ENCODE results near the gene CLEC16A.

Gene CLEC16A

DNA sequence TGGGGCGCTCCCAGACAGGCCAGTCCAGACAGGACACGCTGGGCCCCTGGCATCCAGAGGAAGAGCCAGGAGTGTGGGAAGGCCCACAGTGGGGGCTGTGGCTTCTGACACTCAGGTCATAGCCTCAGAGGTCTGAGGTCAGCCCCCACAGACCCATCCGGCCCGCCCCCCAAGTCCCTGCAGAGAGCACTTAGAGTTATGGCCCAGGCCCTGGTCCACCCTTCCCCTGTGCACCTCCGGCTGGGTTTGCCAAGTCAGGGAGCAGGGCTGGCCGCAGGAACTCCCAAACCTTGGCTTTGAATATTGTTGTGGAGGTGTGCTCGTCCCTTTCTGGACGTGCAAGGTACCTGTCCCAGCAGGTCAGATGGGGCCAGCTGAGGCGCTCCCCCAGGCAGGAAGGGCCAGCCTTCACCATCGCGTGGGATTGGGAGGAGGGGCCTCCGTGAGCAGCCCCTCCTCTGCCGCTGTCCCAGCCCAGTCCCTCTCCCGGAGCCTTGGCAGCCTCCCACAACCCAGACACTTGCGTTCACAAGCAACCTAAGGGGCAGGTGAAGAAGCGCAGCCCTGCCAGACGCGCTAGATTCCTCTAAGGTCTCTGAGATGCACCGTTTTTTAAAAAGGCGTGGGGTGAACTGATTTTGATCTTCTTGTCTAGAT is 237.0 kb downstream of the CLEC16A start:
- DNase-seq (ENCODE audit: low spot score) = no peak

DNA sequence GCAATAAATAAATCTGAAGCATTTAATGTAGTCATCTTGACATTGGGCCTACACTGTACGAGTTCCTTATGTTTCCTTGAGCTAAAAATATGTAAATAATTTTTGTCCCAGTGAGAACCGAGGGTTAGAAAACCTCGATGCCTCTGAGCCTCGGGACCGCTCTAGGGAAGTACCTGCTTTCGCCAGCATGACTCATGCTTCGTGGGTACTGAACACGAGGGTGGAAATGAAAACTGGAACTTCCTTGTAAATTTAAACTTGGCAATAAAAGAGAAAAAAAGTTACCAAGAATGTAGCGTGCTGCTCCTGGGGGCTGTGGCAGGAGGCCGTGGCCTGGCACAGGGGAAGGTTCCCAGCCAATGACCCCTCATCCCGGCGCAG is 237.5 kb downstream of the CLEC16A start:
- DNase-seq (ENCODE audit: low spot score) = no peak

DNA sequence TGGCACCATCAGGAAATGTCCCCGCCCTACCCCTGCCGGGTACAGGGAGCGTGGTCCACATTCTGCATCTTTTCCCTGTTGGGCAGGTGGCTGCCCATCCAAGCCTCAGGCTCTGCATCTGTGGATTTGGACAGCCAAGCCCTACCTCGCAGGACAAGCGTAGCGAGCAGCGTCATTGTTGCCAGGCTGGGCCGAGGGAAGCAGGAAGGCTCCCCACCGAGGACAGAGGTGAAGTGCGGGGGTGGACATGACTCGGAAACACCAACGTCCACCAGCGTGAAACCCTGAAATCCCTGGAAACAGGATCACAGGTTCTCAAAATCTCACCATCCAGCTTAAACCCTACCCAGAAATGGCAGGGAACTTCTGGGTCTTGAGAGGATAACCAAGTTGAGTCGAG is 238.0 kb downstream of the CLEC16A start:
- DNase-seq (ENCODE audit: low spot score) = no peak

DNA sequence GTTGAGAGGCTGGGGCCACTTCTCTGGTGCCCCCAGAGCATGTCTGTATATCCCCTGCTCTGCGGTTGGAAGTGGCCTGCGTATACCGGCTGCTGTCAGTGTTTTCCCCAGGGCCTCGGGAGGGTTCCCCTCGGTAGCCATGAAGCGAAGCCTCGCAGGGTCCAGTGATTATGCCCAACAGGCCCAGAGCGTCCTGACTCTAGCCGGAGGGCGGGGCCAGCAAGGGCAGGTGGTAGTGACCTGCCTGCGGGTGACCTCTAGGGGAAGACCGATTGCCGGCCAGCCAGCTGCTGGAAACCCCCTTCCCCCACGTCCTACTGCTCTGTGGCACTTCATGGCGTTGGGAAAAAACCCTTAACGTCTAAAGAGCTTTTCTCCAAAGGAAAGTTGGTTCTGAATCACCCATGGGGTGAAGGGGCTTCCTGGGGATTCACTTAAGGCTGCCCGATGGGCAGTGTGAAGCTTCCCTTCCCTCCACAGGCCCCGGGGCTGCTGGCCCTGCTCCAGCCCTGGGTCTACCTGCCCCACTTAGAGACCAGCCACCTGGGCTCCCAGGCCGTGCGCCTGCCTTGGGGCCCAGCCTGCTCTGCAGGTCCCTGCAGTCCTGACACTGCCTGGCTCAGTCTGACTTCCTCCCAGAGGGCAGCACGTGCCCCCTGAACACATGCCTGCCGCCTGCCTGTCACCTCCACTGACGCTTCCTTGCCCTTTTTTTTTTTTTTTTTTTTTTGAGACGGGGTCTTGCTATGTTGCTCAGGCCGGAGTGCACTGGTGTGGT is 238.9 kb downstream of the CLEC16A start:
- no peak for DNase-seq (ENCODE audit: low spot score)

DNA sequence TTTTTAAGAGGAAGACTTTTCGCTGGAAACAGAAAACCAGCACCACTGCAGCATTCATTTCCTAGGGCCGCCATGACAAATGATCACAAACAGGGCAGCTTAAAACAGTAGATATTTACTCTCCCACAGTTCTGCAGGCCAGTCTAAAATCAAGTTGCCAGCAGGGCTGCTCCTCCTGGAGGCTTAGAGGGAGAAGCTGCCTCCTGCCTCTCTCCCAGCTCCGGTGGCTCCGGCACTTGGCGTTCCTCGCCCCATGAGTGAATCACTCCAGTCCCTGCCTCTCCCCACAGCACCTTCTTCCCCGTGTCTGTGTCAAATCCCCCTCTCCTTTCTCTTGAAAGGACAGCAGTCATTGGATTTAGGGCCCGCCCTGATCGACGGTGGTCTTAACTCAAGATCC is 239.6 kb downstream of the CLEC16A start:
- no peak for DNase-seq (ENCODE audit: low spot score)

DNA sequence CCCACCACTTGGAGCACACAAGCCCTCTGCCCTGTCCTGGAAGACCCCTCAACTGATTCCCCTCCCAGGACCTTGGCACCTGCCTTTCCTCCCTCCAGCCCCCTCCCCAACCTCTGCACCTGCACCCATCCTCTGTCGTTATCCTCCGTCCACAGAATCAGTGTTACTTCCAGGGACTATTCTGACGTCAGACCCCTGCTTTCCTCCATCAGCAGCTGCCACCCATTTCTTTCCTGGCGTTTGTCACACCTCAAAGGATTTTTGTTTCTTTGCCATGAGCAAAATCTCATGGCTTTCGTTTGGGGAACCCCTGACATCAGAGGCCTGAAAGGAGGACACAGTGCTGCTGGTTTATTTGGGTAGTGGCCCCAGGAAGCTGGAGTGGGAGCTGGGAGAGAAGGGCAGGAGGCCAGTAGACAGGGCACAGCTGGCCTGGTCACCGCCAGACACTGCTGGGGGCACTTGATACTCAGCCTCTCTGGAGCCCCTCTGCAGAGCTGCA is 243.2 kb downstream of the CLEC16A start:
- no peak for DNase-seq (ENCODE audit: low spot score)

DNA sequence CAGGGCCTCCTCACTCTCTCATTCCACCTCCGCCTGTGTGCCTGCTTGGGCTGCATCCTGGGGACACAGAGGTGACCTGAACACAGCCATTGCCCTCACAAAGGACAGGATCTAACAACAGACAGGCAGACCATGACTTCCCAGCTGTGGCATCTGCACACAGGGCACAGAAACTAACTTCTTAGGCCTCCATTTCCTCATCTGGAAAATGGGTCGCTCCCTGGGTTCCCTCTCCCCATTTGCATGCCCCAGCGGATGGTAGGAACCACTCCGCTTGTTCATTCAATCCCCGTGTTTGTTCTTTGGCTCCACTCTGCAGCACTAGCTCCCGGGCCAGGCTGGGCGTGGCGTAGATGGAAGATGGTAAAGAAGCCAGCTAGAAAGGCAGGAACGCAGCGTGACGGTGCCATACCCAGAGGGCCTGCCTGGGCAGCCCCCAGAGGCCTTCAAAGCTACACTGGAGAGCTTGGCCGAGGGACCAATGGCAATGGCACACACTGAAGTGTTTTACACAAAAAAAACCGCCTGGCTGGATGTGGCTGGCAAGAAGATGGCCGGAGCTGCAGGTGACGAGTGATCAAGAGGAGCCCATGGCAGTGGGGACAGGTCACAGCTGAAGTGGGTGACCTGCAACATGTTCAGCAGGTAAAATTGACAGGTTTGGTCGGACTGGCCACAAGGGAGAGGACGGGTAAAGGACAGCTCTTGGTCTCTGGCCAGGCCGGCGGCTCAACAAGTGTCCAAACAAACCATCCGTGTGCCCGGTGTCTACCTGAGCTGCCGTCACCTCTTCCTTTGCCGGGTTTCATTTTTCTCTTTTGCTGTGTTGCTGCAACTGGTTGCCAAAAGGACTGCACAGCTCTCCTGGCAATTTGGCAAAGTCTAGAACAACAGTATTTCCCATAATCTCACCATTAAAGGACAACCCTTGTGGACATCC is 244.7 kb downstream of the CLEC16A start:
- no peak for DNase-seq (ENCODE audit: low spot score)

DNA sequence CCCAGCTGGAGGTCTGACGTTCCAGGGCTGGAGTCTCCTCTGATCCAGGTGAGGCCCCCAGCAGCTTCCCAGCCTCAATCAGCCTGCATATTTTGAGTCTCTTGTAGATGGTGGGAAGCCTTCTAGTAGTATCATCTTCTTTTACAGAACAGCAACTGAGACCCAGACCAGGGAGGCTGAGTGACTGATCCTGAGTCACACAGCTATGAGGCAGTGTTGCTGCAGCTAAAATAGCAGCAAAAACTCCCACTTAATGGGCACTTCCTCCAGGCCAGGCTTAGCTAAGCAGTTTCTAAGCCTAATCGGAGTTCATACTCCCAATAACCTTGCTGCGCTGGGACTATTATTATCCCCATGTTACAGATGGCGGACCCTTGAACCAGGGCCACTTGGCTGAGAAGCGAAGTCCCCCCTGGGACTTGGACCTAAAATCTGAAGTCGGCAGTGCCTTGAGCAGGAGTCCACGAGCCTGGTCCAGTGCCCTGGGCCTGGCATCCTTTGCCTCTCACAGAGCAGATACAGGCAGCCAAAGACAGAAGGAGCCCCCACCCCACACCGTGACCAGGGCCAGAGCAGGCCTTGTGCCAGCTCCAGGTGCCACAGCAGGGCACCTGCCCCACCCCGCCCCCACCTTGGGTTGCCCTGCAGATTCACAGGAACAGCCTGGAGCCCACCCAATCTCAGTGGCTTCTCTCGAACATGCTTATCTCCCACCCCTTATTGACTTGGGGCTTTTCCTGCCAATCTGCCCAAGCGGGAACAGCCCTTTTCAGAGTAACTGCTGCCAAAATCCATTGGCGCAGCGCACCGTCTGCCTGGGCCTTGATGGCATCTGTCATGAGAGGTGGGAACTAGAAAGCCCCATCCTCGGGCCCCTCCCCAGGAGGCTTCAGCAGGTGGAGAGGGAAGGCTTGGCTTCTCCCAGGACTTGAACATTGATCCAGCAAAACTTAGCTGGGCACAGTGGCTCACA is 246.5 kb downstream of the CLEC16A start:
- DNase-seq (ENCODE audit: low spot score) = no peak

DNA sequence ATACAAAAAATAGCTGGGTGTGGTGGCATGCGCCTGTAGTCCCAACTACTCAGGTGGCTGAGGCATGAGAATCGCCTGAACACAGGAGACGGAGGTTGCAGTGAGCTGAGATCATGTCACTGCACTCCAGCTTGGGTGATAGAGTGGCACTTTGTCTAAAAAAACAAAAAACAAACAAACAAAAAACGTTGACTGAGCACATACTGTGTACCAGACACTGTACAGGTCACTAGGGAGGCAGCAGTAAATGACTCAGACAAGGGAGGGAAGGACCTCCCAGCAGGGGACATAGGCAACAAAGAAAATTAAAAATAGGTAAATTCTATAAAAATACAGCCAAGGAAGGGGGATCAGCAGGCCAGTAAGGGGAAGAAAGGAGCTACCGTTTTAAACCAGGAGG is 247.3 kb downstream of the CLEC16A start:
- no peak for DNase-seq (ENCODE audit: low spot score)

DNA sequence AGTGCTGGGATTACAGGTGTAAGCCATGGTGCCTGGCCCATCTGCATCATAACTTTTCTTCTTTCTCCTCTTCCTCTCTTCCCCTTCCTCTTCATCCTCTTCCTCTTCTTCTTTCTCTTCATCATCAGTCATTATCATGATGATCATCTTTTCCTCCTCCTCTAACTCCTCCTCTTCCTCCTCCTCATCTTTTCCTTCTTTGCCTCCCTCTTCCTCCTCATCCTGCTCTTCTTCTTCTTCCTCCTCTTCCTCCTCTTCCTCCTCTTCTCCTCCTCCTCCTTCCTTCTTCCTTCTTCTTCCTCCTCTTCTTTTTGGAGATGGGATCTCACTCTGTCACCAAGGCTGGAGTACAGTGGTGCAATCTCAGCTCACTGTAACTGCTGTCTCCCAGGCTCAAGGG is 249.1 kb downstream of the CLEC16A start:
- DNase-seq (ENCODE audit: low spot score) = no peak

DNA sequence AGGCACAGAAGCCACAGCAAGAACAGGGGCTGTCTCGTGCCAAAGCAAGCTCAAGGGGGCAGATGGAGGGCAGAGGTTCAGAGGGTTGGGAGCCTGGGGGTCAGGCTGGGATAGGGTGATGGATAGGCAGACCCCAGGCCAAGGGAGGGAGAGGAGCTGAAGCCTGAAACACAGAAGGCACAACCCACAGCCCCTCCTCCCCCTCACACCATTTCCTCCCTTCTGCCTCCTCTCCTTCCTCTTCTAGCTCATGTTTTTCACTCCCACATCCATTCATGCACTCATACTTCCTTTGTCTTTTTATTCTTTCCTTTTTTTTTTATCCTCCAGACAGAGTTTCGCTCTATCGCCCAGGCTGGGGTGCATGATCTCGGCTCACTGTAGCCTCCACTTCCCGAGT is 250.5 kb downstream of the CLEC16A start:
- no peak for DNase-seq (ENCODE audit: low spot score)

DNA sequence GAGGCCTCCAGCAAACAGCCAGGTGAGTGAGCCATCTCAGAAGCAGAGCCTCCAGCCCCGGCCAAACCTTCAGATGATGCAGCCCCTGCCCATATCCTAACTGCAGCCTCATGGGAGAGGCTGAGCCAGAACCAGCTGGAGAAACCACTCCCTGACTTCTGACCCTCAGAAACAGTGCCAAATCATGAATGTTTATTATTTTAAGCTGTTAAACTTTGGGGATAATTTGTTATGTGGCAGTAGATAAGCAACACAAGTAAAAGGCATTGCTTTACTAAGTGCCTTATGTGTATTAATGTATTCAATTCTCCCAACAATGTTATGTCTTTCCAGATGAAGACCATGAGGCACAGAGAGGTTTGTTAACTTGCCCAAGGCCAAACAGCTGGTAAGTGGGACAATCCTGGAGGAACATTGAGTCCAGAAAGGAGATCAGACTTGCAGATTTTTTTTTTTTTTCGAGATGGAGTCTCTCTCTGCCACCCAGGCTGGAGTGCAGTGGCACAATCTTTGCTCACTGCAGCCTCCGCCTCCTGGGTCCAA is 252.0 kb downstream of the CLEC16A start:
- no peak for DNase-seq (ENCODE audit: low spot score)

DNA sequence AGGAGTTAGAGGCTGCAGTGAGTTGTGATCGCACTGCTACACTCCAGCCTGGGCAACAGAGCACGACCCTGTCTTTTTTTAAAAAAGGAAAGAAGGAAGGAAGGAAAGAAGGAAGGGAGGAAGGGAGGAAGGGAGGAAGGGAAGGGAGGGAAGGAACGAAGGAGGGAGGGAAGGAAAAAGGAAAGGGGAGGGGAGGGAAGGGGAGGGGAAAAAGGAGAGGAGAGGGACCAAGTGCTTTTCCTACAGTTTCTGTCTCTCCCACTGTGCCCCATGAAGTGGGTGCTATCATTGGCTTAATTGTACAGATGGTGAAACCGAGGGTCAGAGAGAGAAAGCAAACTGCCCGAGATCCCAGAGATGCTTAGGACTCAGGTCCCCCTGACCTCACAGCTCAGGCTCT is 254.0 kb downstream of the CLEC16A start:
- DNase-seq (ENCODE audit: low spot score) = no peak

DNA sequence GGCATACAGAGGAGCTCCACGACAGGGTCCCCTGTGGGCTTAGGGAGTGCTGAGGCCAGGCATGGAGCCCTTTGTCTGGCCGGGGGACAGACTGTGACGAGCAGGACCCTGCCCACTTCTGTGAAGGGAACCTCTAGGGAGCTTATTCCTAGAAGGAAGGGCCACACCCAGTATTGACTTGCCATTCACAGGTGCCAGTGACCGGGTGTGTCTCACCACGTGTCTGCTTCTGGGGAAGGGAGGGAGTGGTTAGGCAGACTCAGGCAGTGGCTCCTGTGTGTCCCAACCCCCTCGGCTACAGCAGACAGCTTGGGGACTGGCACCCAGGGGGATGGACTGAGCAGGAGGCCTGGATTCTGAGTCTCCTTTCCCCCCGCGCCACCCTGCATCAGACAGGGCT is 254.5 kb downstream of the CLEC16A start:
- DNase-seq (ENCODE audit: low spot score) = peak; percentile 71

DNA sequence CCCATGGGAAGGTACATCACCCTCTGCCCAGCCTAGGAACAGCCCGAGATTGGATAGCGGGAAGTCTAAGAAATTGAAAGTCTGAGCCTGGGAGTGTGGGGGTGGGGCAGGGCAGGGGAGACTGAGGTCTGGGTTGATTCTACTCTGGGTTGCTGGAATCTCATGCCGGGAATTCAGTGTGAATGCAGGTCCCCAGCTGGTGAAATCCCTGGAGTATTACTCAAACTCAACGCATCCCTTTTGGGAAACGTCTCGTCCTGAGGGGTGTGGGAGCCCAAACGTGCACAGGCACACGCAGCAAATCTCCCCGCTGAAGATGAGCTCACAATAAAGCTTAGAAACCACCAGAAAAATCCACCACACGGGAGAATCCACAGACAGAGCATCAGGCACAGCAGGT is 256.2 kb downstream of the CLEC16A start:
- DNase-seq (ENCODE audit: low spot score) = no peak

DNA sequence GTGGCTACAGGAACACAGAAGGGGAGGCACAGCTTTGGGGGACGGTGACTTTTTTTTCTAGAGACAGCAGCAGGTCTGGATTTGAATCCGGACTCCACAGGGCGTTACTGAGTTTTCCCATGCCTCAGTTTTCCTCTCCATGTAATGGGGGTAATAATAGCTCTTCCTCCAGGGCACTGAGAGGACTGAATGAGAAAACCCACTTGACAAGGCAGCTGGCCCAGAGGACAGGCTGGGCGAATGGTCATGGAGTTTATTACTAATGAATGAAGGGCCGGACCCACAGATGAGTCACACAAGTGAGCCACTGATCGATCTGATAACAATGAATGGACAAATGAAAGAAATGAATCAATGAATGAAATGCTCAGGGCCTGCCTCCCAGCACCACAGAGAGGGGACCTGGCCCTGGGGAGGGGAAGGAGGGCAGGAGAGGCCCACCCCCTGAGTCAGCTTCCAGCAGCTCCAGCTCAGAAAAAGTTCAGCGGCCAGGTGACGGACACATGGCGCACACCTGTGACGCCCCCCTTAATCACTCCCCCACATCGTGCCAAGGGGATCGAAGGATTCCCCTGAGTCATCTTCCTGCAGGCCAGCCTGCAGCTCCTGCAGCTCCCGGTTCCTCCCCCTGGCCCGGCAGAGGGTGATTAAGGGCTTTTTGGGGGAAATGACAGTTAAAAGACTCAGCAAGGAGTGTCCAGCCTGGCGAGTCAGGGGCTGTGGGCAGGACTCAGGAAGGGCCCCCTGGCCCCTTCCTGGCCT is 257.3 kb downstream of the CLEC16A start:
- peak; percentile 55 for DNase-seq (ENCODE audit: low spot score)

DNA sequence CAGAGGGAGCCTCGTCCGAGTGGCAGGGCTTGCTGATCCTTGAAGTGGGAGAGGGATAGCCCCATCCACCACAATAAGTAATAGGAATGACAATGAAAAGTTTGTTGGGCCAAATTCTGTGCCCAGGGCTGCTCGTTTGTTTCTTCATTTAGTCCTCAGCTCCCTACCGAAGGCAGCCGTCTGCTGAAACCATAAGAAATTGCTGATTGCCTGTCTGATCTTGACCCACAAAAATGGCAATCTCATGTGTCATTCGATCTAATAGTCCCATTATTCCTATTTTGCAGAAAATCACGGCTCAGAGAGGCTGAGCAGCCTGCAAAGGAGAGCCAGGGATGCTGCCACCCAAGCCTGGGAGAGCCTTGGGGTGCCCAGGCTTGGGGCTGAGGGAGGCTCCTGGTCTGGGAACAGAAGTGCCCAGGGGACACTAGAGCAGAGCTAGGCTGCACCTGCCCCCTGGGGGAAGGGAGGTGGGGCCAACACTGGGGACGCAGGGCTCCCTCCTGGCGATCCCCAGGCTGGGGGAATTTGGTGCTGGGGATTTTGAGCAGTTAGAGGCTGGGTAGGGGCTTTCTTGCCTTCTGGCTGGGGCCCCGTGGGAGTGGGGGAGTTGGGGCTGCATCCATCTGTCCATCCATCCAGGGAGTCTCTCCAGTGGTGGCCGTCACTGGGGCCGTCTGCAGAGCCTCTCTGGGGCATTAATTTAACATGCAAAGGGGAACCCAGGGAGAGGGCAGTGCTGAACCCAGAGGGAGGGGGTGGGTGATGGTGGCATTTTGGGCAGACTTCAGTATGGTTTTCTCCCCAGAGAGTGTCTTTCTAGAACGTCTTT is 258.1 kb downstream of the CLEC16A start:
- DNase-seq (ENCODE audit: low spot score) = peak; percentile 24

DNA sequence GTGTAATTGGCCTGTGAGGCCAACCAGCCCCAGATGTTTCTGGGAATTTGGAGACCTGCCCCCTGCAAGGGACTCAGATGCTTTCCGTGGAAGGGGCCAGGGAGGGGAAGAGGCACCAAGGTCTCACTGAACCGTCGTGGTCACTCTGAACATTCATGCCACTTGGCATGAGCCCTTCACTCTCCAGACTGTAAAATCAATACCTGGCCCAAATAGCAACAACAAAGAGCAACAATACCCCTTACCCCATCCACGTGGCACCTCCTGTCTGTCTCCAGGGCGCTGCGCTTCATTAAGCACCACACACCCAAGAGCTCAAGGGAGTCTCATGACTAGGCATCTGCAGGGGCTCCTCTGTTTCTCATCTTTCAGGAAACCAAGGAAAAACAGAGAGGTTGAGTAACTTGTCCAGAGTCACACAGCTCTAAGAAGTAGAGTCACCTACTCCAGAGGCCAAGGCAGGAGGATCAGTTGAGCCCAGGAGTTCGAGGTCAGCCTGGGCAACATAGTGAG is 258.8 kb downstream of the CLEC16A start:
- no peak for DNase-seq (ENCODE audit: low spot score)

DNA sequence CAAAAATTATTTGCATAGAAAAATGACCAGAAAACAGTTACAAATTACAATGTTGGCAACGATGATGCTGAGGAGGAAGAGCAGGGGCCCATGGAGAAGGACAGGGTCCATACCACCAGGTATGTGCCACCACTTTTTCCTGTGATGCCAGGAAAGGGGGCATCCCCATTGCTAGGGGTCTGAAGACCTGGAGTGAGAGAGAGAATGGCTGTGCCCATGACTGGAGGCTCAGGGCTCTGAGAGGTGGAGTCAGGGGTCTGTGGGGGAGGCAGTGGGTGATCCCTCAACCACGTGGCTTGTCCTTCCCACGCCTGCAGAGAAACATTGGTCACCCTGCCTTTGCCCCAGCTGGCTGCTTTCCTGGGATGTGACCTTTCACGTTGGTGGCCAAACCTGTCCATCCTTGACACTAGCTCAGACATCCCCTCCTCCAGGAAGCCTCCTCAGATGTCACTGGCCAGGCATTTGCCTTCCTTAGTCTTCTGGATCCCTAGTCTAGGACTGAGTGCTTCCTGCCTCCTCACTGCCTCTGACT is 260.2 kb downstream of the CLEC16A start:
- DNase-seq (ENCODE audit: low spot score) = no peak

All from SW480 (cell line).